GM12872 (cell line): ENCODE measurements around the gene SH2D1B.

ENCODE experiments used
- TF ChIP-seq, protein P1 (sequence below): IDR thresholded peaks from 3 replicates; pipeline ENCODE4 v1.5.1; 2011; ENCODE audit warnings: low read depth, mild to moderate bottlenecking, low read length, moderate library complexity; ENCODE audit not compliant: insufficient read depth

Gene SH2D1B

DNA sequence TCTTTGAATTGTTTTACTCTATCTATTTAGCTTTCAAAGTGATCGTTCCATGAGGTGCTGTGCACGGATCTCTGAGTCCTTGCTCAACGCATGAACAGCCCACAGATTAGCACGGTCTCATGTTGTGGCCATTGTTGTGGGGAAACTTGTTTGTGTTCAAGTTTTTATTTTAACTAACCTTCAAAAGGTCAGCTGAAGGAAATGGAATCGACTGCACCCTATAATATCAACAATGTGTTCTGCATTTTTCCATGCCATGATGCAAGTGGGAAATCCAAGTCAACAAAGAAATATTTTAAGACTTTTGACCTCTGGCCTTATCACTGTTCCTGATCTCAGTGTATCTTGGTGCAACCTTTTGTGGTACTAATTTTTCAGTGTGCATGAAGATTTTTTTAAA lies 6.1 kb downstream of the SH2D1B start:
- TF ChIP-seq, protein P1, sequence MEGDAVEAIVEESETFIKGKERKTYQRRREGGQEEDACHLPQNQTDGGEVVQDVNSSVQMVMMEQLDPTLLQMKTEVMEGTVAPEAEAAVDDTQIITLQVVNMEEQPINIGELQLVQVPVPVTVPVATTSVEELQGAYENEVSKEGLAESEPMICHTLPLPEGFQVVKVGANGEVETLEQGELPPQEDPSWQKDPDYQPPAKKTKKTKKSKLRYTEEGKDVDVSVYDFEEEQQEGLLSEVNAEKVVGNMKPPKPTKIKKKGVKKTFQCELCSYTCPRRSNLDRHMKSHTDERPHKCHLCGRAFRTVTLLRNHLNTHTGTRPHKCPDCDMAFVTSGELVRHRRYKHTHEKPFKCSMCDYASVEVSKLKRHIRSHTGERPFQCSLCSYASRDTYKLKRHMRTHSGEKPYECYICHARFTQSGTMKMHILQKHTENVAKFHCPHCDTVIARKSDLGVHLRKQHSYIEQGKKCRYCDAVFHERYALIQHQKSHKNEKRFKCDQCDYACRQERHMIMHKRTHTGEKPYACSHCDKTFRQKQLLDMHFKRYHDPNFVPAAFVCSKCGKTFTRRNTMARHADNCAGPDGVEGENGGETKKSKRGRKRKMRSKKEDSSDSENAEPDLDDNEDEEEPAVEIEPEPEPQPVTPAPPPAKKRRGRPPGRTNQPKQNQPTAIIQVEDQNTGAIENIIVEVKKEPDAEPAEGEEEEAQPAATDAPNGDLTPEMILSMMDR = no peak

DNA sequence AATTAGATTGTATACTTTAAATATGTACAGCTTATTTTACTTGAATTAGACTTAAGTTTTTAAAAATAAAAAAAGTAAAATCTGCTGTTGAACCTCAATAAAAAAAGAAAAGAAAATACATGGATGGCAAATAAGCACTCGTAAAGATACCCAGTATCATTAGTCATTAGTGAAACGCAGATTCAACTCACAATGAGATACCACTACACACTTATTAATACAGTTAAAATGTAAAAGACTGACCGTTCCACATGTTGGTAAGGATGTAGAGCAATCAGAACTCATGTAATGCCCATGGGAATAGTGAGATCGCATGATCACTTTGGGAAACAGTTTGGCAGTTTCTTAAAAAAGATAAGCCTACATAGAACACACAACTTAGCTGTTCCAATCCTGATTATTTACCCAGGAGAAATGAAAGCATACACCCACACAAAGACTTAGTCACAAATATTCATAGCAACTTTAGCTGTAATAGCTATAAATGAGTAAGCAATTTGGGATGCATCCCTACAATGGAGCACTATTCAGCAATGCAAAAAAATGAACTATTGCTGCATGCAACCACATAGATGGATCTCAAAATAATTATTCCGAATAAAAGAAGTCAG lies 7.3 kb downstream of the SH2D1B start:
- TF ChIP-seq, protein P1 = no peak

DNA sequence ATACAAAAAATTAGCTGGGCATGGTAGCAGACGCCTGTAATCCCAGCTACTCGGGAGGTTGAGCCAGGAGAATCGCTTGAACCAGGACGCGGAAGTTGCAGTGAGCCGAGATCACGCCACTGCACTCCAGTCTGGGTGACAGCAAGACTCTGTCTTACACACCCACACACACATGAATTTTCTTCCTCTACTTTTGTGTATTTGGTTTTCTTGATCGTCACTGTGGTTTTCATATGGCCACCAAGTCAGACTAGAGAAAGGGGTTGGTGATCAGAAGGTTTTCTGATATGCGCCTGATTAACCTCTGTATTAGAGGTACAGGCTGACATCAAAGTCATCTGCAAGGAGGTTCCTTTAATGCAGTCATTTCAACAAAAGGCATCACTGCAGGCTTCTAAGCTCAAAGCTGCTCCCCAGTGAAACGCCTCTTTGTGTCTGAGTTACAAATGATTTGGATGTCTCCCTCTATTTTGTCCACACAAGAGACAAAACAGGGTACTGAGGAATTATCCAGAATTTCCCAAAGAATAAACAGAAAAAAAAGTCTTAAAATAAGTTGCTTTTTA lies 11.1 kb downstream of the SH2D1B start:
- TF ChIP-seq, protein P1 = no peak

DNA sequence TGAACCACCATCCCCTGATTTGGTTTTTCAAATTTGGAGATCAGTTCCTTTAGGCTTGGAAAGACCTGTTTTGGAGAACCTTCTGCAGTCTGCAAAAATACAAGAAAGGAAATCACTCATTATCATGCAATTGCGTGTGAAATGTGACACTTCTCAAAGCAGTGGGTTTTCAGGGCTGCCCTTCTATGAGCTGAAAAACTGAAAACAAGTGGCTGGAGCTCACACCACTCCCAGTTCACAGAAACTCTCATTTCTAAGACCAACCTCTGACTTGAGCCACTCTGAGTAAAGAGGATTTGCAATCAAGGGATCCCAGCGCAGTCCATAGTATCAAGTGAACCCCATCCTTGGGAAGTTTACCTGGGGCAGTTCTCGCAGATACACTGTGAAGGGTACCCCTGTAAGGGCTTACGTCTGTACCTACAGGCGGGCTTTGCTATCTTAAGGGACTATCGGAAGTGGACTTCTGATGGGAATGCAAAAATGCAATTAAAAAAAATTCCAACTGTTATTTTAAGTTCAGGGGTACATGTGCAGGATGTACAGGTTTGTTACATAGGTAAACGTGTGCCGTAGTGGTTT lies 12.8 kb downstream of the SH2D1B start:
- TF ChIP-seq, protein P1 = no peak

DNA sequence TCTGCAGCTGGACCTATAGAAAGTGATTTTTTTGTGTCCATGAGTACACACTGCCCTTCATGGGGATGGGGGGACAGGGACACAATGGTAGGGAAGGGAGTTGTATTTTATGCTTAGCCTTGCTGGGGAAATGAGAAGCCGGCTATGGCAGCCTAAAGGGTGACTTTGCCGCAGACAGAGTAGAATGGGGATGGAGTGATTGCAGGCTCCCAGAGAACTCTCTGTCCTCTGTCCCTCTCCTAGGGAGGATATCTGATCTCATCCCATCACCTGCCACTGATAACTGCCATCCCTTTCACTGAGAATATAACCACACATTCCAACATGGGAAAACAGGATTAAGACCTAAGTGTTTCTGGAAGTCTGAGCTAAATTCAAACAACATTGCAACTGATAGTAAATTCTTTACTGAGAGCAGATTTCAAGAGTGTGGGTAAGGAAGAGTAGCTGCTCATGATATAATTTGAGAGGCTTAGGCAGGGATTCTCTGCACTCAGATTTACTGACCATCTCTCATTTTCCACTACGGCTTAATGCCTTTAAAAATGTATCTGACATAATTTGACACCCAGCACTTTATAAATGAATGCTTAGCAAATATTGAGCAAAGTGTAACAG lies 13.9 kb downstream of the SH2D1B start:
- TF ChIP-seq, protein P1 = no peak

DNA sequence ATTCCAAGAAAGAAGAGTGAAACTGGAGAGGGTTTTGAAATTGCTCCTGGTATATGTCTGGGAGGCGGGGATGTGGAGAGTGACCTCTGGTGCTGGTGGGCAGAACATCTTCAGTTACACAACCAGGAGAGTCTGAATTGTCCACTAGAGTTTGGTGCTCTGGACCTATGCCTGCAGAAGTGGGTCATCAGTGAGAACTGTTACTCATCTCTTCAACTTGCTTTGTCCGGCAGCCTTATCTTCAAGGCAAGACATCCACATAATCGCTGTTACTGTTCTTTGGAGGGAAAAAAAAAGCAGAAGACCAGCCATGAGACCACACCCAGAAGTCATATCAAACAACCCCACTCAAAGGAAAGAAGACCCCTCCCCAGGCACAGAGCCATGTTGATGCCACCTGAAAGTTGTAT lies 14.9 kb downstream of the SH2D1B start:
- TF ChIP-seq, protein P1 = no peak

DNA sequence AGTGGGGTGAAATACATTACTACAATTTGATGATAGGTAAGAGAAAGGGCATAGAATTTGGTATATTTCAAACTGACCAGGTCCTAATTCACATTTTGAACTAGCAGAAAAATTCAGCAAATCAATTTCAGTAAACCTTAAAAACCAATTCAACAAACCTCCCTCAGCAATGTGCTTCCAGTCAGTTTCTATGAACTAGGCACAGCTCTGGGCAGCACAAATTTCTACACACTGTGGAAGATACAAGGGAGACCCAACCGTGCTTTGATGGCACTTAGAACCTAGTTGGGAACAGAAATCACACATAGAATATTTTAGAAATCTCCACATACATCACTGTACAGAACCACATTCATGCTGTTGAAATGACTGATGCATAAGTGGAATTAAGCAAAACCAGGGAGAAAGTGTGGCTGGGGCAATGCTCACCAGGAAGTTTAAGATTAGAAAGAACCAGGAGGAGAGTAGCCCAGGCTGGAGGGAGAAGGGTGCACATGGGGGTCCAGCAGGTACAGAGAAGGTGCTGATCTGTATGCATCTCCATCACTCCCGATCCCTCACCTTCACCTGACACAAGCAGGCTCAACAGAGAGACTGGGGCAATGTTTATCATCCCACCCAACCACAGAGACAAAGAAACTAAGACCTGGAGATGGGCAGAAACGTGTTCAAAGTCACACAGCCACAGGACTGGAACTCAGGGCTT lies 15.6 kb downstream of the SH2D1B start:
- TF ChIP-seq, protein P1 = no peak
